GM21390 (cell line): ENCODE measurements around the gene AKIRIN2.

ENCODE experiments used
- ATAC-seq: cut with Tn5 transposase; IDR thresholded peaks from one replicate; pipeline ENCODE4 v1.9.1; 2021; ENCODE audit not compliant: unreplicated experiment

The AKIRIN2 gene

GRCh38 chr6:87658516-87658915 lies 43.5 kb downstream of the AKIRIN2 start:
- ATAC-seq: no peak

- ATAC-seq: peak; percentile 83
Measured at GRCh38 chr6:87656857-87657256, 45.2 kb downstream of the AKIRIN2 start.

- no peak for ATAC-seq
Measured at GRCh38 chr6:87655824-87656223, 46.2 kb downstream of the AKIRIN2 start.

- ATAC-seq: no peak
Measured at GRCh38 chr6:87654875-87655454, 47.1 kb downstream of the AKIRIN2 start.

- ATAC-seq: no peak
Measured at GRCh38 chr6:87654122-87654521, 47.9 kb downstream of the AKIRIN2 start.

GRCh38 chr6:87653074-87653962 lies 48.7 kb downstream of the AKIRIN2 start:
- no peak for ATAC-seq

GRCh38 chr6:87645080-87645479 lies 57.0 kb downstream of the AKIRIN2 start:
- no peak for ATAC-seq

GRCh38 chr6:87641065-87641692 lies 60.9 kb downstream of the AKIRIN2 start:
- ATAC-seq: no peak

- no peak for ATAC-seq
Measured at GRCh38 chr6:87639373-87639772, 62.7 kb downstream of the AKIRIN2 start.

GRCh38 chr6:87637106-87637505 lies 64.9 kb downstream of the AKIRIN2 start:
- no peak for ATAC-seq

- peak; percentile 51 for ATAC-seq
Measured at GRCh38 chr6:87636315-87636714, 65.7 kb downstream of the AKIRIN2 start.

- ATAC-seq: no peak
Measured at GRCh38 chr6:87633851-87634250, 68.2 kb downstream of the AKIRIN2 start.

- no peak for ATAC-seq
Measured at GRCh38 chr6:87630746-87631145, 71.3 kb downstream of the AKIRIN2 start.

- ATAC-seq: no peak
Measured at GRCh38 chr6:87628881-87629280, 73.2 kb downstream of the AKIRIN2 start.

GRCh38 chr6:87628424-87628823 lies 73.6 kb downstream of the AKIRIN2 start:
- peak; percentile 61 for ATAC-seq
